ENCODE measurements around the gene ADIPOR2.

ADIPOR2 gene

GRCh38 chr12:1797991-1798640 lies 107.2 kb downstream of the ADIPOR2 start:
- Histone ChIP-seq H3K36me3 (ENCODE audit: control insufficient read depth in 1 of 2, insufficient read depth in 2 of 2, low read length in 2 of 2) (no peaks in the 10 kb centered on the region), H3K4me3 (ENCODE audit: low read depth in 1 of 2, low read length in 2 of 2) (no peak overlapping the region), H3K27me3 (ENCODE audit: low read depth, low read length) (no peaks in the 10 kb centered on the region), H3K4me1 (ENCODE audit: control insufficient read depth in 1 of 2, insufficient read depth in 2 of 2, low read length in 2 of 2) (peaks cover 0 to 8% of the 10 kb centered on the region in 2 donors), H3K9me3 (ENCODE audit: control insufficient read depth in 1 of 2, low read length in 2 of 2) (no peaks in the 10 kb centered on the region), H3K27ac (ENCODE audit: low read length) (no peak overlapping the region)

DNA sequence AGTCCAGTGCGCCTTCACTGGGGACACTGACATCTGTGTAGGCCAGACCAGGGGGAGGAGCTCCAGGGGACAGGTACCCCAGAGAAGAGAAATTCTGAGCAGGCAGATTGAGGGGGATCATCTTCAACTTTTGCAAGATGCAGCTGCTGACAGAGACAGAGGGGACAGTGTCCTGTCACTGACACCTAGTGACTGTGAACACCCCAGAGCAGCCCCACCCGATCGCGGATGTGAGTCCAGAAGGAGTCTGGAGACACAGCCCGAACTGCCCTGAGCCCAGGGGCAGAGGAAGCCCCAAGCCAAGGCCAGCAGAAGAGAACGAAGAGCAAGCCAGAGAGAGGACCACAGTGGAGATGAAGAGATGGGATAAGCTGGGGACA lies 107.8 kb downstream of the ADIPOR2 start:
- peaks cover 0 to 8% of the 10 kb centered on the region in 2 donors for H3K4me1 ChIP-seq (ENCODE audit: control insufficient read depth in 1 of 2, insufficient read depth in 2 of 2, low read length in 2 of 2)
- H3K36me3 ChIP-seq (ENCODE audit: control insufficient read depth in 1 of 2, insufficient read depth in 2 of 2, low read length in 2 of 2): no peaks in the 10 kb centered on the region
- H3K4me3 ChIP-seq (ENCODE audit: low read depth in 1 of 2, low read length in 2 of 2): no peak overlapping the region
- no peak overlapping the region for H3K27ac ChIP-seq (ENCODE audit: low read length)
- no peaks in the 10 kb centered on the region for H3K9me3 ChIP-seq (ENCODE audit: control insufficient read depth in 1 of 2, low read length in 2 of 2)
- no peaks in the 10 kb centered on the region for H3K27me3 ChIP-seq (ENCODE audit: low read depth, low read length)

- no peak overlapping the region for H3K27ac ChIP-seq (ENCODE audit: low read length)
- no peaks in the 10 kb centered on the region for H3K36me3 ChIP-seq (ENCODE audit: control insufficient read depth in 1 of 2, insufficient read depth in 2 of 2, low read length in 2 of 2)
- peaks cover 0 to 8% of the 10 kb centered on the region in 2 donors for H3K4me1 ChIP-seq (ENCODE audit: control insufficient read depth in 1 of 2, insufficient read depth in 2 of 2, low read length in 2 of 2)
- H3K27me3 ChIP-seq (ENCODE audit: low read depth, low read length): no peaks in the 10 kb centered on the region
- H3K4me3 ChIP-seq (ENCODE audit: low read depth in 1 of 2, low read length in 2 of 2): no peak overlapping the region
- no peaks in the 10 kb centered on the region for H3K9me3 ChIP-seq (ENCODE audit: control insufficient read depth in 1 of 2, low read length in 2 of 2)
Observed at GRCh38 chr12:1799051-1799881, 108.4 kb downstream of the ADIPOR2 start.

GRCh38 chr12:1799882-1800400 lies 109.1 kb downstream of the ADIPOR2 start:
- H3K27ac ChIP-seq (ENCODE audit: low read length): no peak overlapping the region
- H3K4me3 ChIP-seq (ENCODE audit: low read depth in 1 of 2, low read length in 2 of 2): no peak overlapping the region
- no peaks in the 10 kb centered on the region for H3K27me3 ChIP-seq (ENCODE audit: low read depth, low read length)
- no peaks in the 10 kb centered on the region for H3K9me3 ChIP-seq (ENCODE audit: control insufficient read depth in 1 of 2, low read length in 2 of 2)
- no peaks in the 10 kb centered on the region for H3K36me3 ChIP-seq (ENCODE audit: control insufficient read depth in 1 of 2, insufficient read depth in 2 of 2, low read length in 2 of 2)
- H3K4me1 ChIP-seq (ENCODE audit: control insufficient read depth in 1 of 2, insufficient read depth in 2 of 2, low read length in 2 of 2): peaks cover 0 to 8% of the 10 kb centered on the region in 2 donors

DNA sequence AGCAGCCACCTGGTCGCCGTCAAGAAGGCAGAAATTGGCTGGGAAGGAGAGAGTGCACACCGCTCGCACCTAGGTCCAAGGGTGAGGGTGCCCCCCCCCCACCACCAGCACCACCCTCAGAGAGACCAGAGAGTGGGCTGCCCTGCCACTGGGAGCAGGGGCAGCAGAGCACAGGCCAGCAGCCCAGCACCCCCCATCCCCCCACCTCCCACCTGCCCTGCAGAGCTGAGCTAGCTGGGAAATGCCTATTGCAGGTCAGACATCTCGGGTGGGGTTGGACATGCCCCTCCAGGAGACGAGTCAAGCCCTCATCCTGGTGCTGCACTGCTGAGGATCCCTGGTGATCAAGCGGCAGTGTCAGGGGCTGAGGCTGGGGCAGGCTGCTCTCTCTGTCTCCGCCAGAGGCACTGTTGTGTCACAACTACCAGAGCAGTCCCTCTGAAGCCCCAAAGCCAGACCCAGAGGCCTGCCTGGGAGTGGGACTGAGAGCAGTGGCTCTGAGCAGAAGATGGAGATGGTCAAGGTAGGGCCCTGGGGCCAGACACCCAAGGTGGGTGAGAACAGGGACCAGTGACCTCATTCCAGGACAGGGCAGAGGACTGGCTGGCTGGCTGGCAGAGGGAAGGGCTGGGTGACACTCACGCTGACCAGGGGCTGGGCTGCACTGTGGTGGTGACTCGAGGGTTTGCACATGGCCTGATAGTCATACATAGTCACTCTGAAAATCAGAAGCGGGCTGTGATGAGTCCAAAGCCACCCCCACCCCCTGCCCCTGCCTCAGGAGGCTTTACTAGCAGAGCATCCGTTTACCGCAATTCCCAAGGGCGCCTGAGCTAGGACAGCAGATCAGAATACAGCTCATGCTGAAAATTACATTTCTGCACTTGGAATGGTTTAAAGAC lies 109.8 kb downstream of the ADIPOR2 start:
- no peaks in the 10 kb centered on the region for H3K9me3 ChIP-seq (ENCODE audit: control insufficient read depth in 1 of 2, low read length in 2 of 2)
- no peak overlapping the region for H3K27ac ChIP-seq (ENCODE audit: low read length)
- peaks cover 0 to 4% of the 10 kb centered on the region in 2 donors for H3K4me1 ChIP-seq (ENCODE audit: control insufficient read depth in 1 of 2, insufficient read depth in 2 of 2, low read length in 2 of 2)
- no peaks in the 10 kb centered on the region for H3K27me3 ChIP-seq (ENCODE audit: low read depth, low read length)
- H3K36me3 ChIP-seq (ENCODE audit: control insufficient read depth in 1 of 2, insufficient read depth in 2 of 2, low read length in 2 of 2): no peaks in the 10 kb centered on the region
- H3K4me3 ChIP-seq (ENCODE audit: low read depth in 1 of 2, low read length in 2 of 2): no peak overlapping the region

DNA sequence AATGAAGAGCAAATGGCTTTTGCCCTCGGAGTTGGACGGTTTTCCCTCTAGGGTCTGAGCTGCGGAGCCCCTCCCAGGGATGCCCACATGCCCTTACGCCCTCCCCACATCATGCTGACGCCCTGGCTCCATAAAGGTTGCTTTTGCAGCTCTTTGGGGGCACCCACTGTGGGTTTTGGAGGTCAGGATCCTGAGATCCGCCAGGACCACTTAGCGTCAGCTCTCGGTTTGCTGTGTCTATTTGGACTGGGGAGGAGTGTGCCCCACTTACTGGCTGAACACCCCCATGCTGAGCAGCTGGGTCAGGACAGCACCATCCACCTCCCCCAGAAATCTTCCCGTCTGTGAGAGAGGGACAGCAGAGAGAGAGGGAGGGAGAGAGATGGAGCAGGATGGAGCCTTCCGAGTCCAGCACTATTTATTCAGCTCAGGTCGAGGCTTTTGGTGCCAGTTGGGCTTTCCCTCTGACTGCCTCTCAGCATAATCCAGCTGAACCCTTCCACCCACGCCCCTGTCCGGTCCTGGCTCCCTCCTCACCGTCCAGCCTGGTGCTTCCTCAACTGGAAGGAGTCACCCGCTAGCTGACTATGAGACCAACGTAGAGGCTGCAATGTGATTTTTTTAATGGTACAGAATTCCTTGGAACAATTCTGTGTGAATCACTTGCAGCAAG lies 110.6 kb downstream of the ADIPOR2 start:
- no peaks in the 10 kb centered on the region for H3K4me1 ChIP-seq (ENCODE audit: control insufficient read depth in 1 of 2, insufficient read depth in 2 of 2, low read length in 2 of 2)

DNA sequence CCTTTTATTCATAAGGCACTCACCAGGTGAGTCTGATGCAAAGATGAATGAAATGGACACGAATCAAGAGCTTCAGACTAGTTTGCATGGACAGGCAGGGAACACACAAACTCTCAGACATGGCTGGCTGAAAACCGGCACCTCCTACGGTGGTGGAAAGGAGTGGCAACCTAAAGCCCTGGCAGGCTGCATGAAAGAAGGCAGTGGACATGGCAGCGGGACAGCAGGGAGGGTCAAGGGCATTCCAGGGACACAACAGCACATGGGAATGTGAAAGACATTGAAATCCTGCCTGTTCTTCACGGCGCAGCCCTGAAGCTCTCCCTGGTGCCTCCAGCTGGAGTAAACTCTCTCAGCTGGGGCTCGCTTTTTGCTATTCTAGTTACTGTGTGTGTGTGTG lies 112.9 kb downstream of the ADIPOR2 start:
- no peaks in the 10 kb centered on the region for H3K36me3 ChIP-seq (ENCODE audit: control insufficient read depth in 1 of 2, insufficient read depth in 2 of 2, low read length in 2 of 2)
- no peak overlapping the region for H3K4me3 ChIP-seq (ENCODE audit: low read depth in 1 of 2, low read length in 2 of 2)
- no peaks in the 10 kb centered on the region for H3K4me1 ChIP-seq (ENCODE audit: control insufficient read depth in 1 of 2, insufficient read depth in 2 of 2, low read length in 2 of 2)
- H3K27me3 ChIP-seq (ENCODE audit: low read depth, low read length): no peaks in the 10 kb centered on the region
- no peak overlapping the region for H3K27ac ChIP-seq (ENCODE audit: low read length)
- H3K9me3 ChIP-seq (ENCODE audit: control insufficient read depth in 1 of 2, low read length in 2 of 2): no peaks in the 10 kb centered on the region

More for the DNA sequence above, 110.6 kb downstream of the ADIPOR2 start:
- Histone ChIP-seq H3K9me3 (ENCODE audit: control insufficient read depth in 1 of 2, low read length in 2 of 2) (no peaks in the 10 kb centered on the region), H3K27ac (ENCODE audit: low read length) (no peak overlapping the region), H3K36me3 (ENCODE audit: control insufficient read depth in 1 of 2, insufficient read depth in 2 of 2, low read length in 2 of 2) (no peaks in the 10 kb centered on the region), H3K27me3 (ENCODE audit: low read depth, low read length) (no peaks in the 10 kb centered on the region), H3K4me3 (ENCODE audit: low read depth in 1 of 2, low read length in 2 of 2) (no peak overlapping the region)

- Histone ChIP-seq H3K4me1 (ENCODE audit: control insufficient read depth in 1 of 2, insufficient read depth in 2 of 2, low read length in 2 of 2) (no peaks in the 10 kb centered on the region), H3K27me3 (ENCODE audit: low read depth, low read length) (no peaks in the 10 kb centered on the region), H3K9me3 (ENCODE audit: control insufficient read depth in 1 of 2, low read length in 2 of 2) (no peaks in the 10 kb centered on the region), H3K36me3 (ENCODE audit: control insufficient read depth in 1 of 2, insufficient read depth in 2 of 2, low read length in 2 of 2) (no peaks in the 10 kb centered on the region), H3K27ac (ENCODE audit: low read length) (no peak overlapping the region), H3K4me3 (ENCODE audit: low read depth in 1 of 2, low read length in 2 of 2) (no peak overlapping the region)
Observed at GRCh38 chr12:1804545-1805332, 113.9 kb downstream of the ADIPOR2 start.

DNA sequence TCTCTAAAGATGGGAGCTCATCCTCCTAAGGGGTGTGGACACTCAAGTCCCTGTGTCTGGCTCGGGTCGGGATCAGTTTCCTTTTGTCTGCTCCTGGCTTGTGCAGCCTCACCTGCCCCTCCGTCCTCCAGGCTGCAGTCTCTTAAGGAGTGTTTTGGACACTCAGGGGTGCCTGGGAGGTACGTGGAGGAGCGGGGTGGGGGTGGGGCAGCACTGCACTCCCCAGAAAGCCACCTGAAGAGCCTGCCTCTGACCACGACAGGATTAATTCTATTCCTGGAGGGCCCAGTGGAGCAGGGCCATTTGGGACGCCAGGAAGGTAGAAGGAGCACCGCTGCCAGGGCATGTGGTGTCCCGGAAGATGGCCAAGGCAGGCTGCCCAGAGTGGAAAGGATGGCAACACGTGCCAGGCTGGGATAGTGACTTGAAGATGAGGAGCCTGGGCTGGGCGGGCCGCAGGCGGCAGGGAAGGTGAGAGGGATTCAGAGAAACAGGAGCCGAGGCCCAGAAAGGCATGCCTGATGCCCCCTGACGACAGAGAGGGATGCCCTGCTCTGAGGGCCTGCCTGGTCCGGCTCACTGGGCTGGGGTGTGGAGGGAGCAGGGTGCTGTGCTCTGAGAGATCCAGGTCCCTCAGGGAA lies 114.7 kb downstream of the ADIPOR2 start:
- peaks cover 0 to 2% of the 10 kb centered on the region in 2 donors for H3K4me1 ChIP-seq (ENCODE audit: control insufficient read depth in 1 of 2, insufficient read depth in 2 of 2, low read length in 2 of 2)
- H3K36me3 ChIP-seq (ENCODE audit: control insufficient read depth in 1 of 2, insufficient read depth in 2 of 2, low read length in 2 of 2): no peaks in the 10 kb centered on the region
- no peak overlapping the region for H3K27ac ChIP-seq (ENCODE audit: low read length)
- no peak overlapping the region for H3K4me3 ChIP-seq (ENCODE audit: low read depth in 1 of 2, low read length in 2 of 2)
- H3K27me3 ChIP-seq (ENCODE audit: low read depth, low read length): no peaks in the 10 kb centered on the region
- no peaks in the 10 kb centered on the region for H3K9me3 ChIP-seq (ENCODE audit: control insufficient read depth in 1 of 2, low read length in 2 of 2)

Data from muscle layer of duodenum (tissue), 2 donors.